Naive thymus-derived CD4-positive, alpha-beta T cell (primary cell): ENCODE data around the gene CAPN7. TPM values are rescaled to one million over a fixed set of nuclear protein-coding genes. Genes with fewer than 3 reads are reported as not detected.

Experiments used
- ATAC-seq: fragments of 150-1000 bp; cut with Tn5 transposase; 2 replicates; pipeline ENCODE4 v1.10.0; 2021; ENCODE audit warnings: mild to moderate bottlenecking, moderate library complexity
- CTCF ChIA-PET: fragments of 350-600 bp; sonication (Branson Sonifier 250); formaldehyde crosslinking; loops from one replicate; lab custom pipeline; 2021; ENCODE audit warnings: antibody characterized with exemption; lab: Charles Lee
- POLR2A ChIA-PET: fragments of 350-600 bp; sonication (Branson Sonifier 250); formaldehyde crosslinking; loops from one replicate; lab custom pipeline; 2021; ENCODE audit warnings: antibody characterized with exemption, inconsistent platforms; lab: Charles Lee
- DNase-seq, 9 donors: peaks; one replicate each; pipeline versions ENCODE4 v3.0.0 to v3.0.0-alpha.2; 2020 to 2022; ENCODE audit warnings: mixed read lengths in 1 of 9
- H3K27ac ChIP-seq: one replicate; pipeline ENCODE4 v1.7.0; 2013; ENCODE audit warnings: mild to moderate bottlenecking, low read depth, low read length, moderate library complexity
- H3K27me3 ChIP-seq, 2 donors: one replicate each; pipeline ENCODE4 v1.7.0; 2013; ENCODE audit warnings: low read length in 2 of 2, mild to moderate bottlenecking in 2 of 2, moderate library complexity in 2 of 2; ENCODE audit not compliant: control insufficient read depth in 2 of 2, insufficient read depth in 2 of 2
- H3K36me3 ChIP-seq, 3 experiments: 1 replicate in 2 of 3; 2 replicates in 1 of 3; pipeline ENCODE4 v1.7.0; 2013; ENCODE audit warnings: low read length in 3 of 3, mild to moderate bottlenecking in 3 of 3, moderate library complexity in 1 of 3; ENCODE audit not compliant: insufficient read depth in 3 of 3, control insufficient read depth in 2 of 3
- H3K4me1 ChIP-seq, 2 donors: one replicate each; pipeline ENCODE4 v1.7.0; 2013; ENCODE audit warnings: low read length in 2 of 2, mild to moderate bottlenecking in 2 of 2, moderate library complexity in 1 of 2; ENCODE audit not compliant: control insufficient read depth in 2 of 2, insufficient read depth in 2 of 2
- H3K4me3 ChIP-seq: 2 replicates; pipeline ENCODE4 v1.7.0; 2013; ENCODE audit warnings: mild to moderate bottlenecking, low read length
- H3K9me3 ChIP-seq, 3 experiments: 1 replicate in 2 of 3; 2 replicates in 1 of 3; pipeline ENCODE4 v1.7.0; 2013; ENCODE audit warnings: low read length in 3 of 3; ENCODE audit not compliant: control insufficient read depth in 2 of 3
- H3K27ac Mint-ChIP-seq, 9 donors: one replicate each; pipeline ENCODE4 v1.8.0; 2020 to 2022; ENCODE audit warnings: mixed read lengths in 9 of 9, mild to moderate bottlenecking in 8 of 9, moderate library complexity in 5 of 9, inconsistent platforms in 2 of 9
- H3K27me3 Mint-ChIP-seq, 5 donors: one replicate each; pipeline ENCODE4 v1.8.0; 2021 to 2022; ENCODE audit warnings: mixed read lengths in 5 of 5, mild to moderate bottlenecking in 1 of 5
- H3K36me3 Mint-ChIP-seq, 5 donors: one replicate each; pipeline ENCODE4 v1.8.0; 2020 to 2022; ENCODE audit warnings: mixed read lengths in 5 of 5, mild to moderate bottlenecking in 3 of 5, inconsistent platforms in 1 of 5
- H3K4me1 Mint-ChIP-seq, 7 donors: one replicate each; pipeline ENCODE4 v1.8.0; 2020 to 2022; ENCODE audit warnings: mixed read lengths in 7 of 7, mild to moderate bottlenecking in 3 of 7, inconsistent platforms in 1 of 7
- H3K4me3 Mint-ChIP-seq, 10 donors: one replicate each; pipeline ENCODE4 v1.8.0; 2020 to 2022; ENCODE audit warnings: mild to moderate bottlenecking in 10 of 10, mixed read lengths in 10 of 10, moderate library complexity in 6 of 10, inconsistent platforms in 2 of 10
- H3K9me3 Mint-ChIP-seq, 11 donors: one replicate each; pipeline ENCODE4 v1.8.0; 2020 to 2022; ENCODE audit warnings: mixed read lengths in 11 of 11, mild to moderate bottlenecking in 4 of 11, inconsistent platforms in 1 of 11, moderate library complexity in 1 of 11
- intact Hi-C, 2 donors: fragments of 100-400 bp; cut with micrococcal nuclease; formaldehyde crosslinking; loops; one replicate each; pipeline ENCODE4 v1.15.1; 2023
- polyA plus RNA-seq, 2 donors: library from polyadenylated mRNA; unstranded; fragments of 300-500 nt; fragmentation: Illumina TruSeq; gene quantifications; one replicate each; pipeline ENCODE4 v1.2.3, GENCODE V29; 2021
- total RNA-seq, 6 experiments: library from RNA in 5 of 6; stranded (reverse) in 5 of 6; gene quantifications; 1 replicate in 5 of 6; 2 replicates in 1 of 6; pipeline ENCODE4 v1.2.3 and lab custom pipeline; 2021 to 2026

The CAPN7 gene
- total and polyA plus RNA-seq, 7 experiments from 2014 or later = 23.4 to 104 (median 61.5) TPM

DNA sequence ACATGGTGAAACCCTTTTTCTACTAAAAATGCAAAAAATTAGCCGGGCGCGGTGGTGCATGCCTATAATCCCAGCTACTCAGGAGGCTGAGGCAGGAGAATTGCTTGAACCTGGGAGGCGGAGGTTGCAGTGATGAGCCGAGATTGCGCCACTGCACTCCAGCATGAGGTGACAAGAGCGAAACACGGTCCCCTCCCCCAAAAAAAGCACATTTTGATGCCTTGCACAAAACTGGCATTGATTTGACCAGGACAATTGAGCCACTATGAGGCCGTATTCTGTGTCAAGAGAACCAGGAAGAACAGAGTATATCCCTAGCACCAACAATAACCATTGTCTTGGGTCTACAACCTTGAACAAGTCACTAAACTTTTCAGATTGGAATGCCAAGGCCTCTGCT, 75.8 kb downstream of the CAPN7 start:
- CTCF ChIA-PET = no interaction called here
- intact Hi-C loops = no loop called here
- POLR2A ChIA-PET = interaction anchor here (1.2 kb wide), 1 partner anchor 51 kb away, joined by 3 read pairs; the partner anchor contains the start of gene SH3BP5
- ATAC-seq = no peak
- Histone ChIP-seq H3K4me1 (peaks cover 25 to 40% of the 10 kb centered on the region in 2 donors), H3K27ac (no peak overlapping the region), H3K36me3 (peaks cover 0 to 10% (median 0%) of the 10 kb centered on the region in 3 experiments), H3K27me3 (no peaks in the 10 kb centered on the region), H3K4me3 (no peak overlapping the region), H3K9me3 (no peaks in the 10 kb centered on the region)
- peaks cover 0 to 21% (median 8%) of the 10 kb centered on the region in 5 donors for H3K36me3 Mint-ChIP-seq
- no peaks in the 10 kb centered on the region for H3K27me3 Mint-ChIP-seq
- peaks cover 44 to 96% (median 90%) of the 10 kb centered on the region in 7 donors for H3K4me1 Mint-ChIP-seq
- no peak for DNase-seq
- H3K9me3 Mint-ChIP-seq = no peaks in the 10 kb centered on the region
- peak overlapping the region in 1 of 9 donors; percentile 50 for H3K27ac Mint-ChIP-seq
- no peak overlapping the region for H3K4me3 Mint-ChIP-seq

- Mint-ChIP-seq H3K4me1 (peaks cover 48 to 97% (median 92%) of the 10 kb centered on the region in 7 donors), H3K27ac (peak overlapping the region in 2 of 9 donors; percentile 55 to 74), H3K4me3 (peak overlapping the region in 2 of 10 donors; percentile 3 to 38), H3K27me3 (no peaks in the 10 kb centered on the region), H3K36me3 (peaks cover 0 to 35% (median 10%) of the 10 kb centered on the region in 5 donors), H3K9me3 (no peaks in the 10 kb centered on the region)
- no peaks in the 10 kb centered on the region for H3K9me3 ChIP-seq
- peaks cover 0 to 10% (median 0%) of the 10 kb centered on the region in 3 experiments for H3K36me3 ChIP-seq
- DNase-seq (no peak), ATAC-seq (no peak)
- H3K27me3 ChIP-seq = no peaks in the 10 kb centered on the region
- no peak overlapping the region for H3K27ac ChIP-seq
- CTCF ChIA-PET = interaction anchor here (3.9 kb wide), 1 partner anchor 16 kb away, joined by 12 read pairs; no protein-coding TSS in a partner anchor
- H3K4me1 ChIP-seq = peaks cover 33 to 36% of the 10 kb centered on the region in 2 donors
- POLR2A ChIA-PET = no interaction called here
- intact Hi-C loops = loop anchor here in 1 of 2 donors (1.0 kb wide), 1 partner anchor 9 kb away; no protein-coding TSS in a partner anchor
- H3K4me3 ChIP-seq = no peak overlapping the region
Measured at GRCh38 chr3:15283702-15284101, 77.7 kb downstream of the CAPN7 start.

DNA sequence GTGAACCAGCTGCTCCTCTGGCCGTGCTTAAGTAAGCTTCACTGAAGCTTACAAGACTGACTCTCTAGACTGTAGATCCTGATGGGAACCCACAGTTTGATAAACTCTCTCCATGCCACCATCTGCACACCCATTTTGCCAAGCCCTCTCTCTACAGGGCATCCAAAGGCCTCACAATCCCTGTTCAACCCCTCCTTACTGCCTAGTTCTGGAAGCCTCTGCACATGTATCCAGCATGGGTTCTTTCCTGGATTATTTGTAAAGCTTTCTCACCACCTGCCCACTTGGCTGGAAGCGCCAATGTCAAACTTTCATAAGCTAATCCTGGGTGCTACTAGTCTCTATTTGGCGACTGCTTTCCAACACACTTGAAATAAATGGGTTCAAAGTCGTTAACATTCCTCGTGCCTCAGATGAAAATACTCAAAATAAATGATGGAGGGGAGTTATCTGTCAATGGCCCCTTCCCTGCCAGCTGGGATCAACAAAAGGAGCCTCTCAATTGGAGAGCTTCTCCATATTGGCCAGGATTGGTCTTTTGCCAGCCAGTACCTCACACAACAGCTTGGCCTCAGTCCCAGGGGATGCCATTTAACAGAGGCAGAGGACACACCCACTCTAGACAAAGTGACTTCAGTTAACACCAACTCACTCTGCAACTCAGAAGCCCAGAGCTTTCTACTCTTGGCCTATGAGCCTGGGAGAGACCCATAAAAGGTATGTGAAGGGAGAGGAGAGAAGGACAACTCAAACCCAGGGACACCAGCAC, 78.3 kb downstream of the CAPN7 start:
- Histone ChIP-seq H3K9me3 (no peaks in the 10 kb centered on the region), H3K27ac (no peak overlapping the region), H3K27me3 (no peaks in the 10 kb centered on the region), H3K4me3 (no peak overlapping the region), H3K4me1 (peaks cover 35 to 42% of the 10 kb centered on the region in 2 donors), H3K36me3 (peaks cover 0 to 10% (median 0%) of the 10 kb centered on the region in 3 experiments)
- ATAC-seq = no peak
- POLR2A ChIA-PET = interaction anchor here (0.8 to 1.4 kb wide), 2 partner anchors 9 to 11 kb away, joined by 3 to 4 read pairs; no protein-coding TSS in a partner anchor
- Mint-ChIP-seq H3K27me3 (no peaks in the 10 kb centered on the region), H3K4me1 (peaks cover 48 to 97% (median 92%) of the 10 kb centered on the region in 7 donors), H3K4me3 (peak overlapping the region in 3 of 10 donors; percentile 3 to 42 (median 12)), H3K27ac (peak overlapping the region in 4 of 9 donors; percentile 19 to 74 (median 38)), H3K36me3 (peaks cover 0 to 41% (median 14%) of the 10 kb centered on the region in 5 donors), H3K9me3 (peaks cover 0 to 2% (median 0%) of the 10 kb centered on the region in 11 donors)
- CTCF ChIA-PET = interaction anchor here (3.9 kb wide), 1 partner anchor 16 kb away, joined by 12 read pairs; no protein-coding TSS in a partner anchor
- no peak for DNase-seq
- intact Hi-C loops = no loop called here

GRCh38 chr3:15286022-15286421, 80.0 kb downstream of the CAPN7 start:
- peaks cover 39 to 54% of the 10 kb centered on the region in 2 donors for H3K4me1 ChIP-seq
- intact Hi-C loops = no loop called here
- Mint-ChIP-seq H3K4me1 (peaks cover 45 to 96% (median 89%) of the 10 kb centered on the region in 7 donors), H3K9me3 (peaks cover 0 to 2% (median 0%) of the 10 kb centered on the region in 11 donors), H3K27me3 (no peaks in the 10 kb centered on the region), H3K4me3 (no peak overlapping the region), H3K36me3 (peaks cover 0 to 39% (median 14%) of the 10 kb centered on the region in 5 donors), H3K27ac (peak overlapping the region in 4 of 9 donors; percentile 2 to 76 (median 35))
- no peaks in the 10 kb centered on the region for H3K27me3 ChIP-seq
- no peak overlapping the region for H3K27ac ChIP-seq
- POLR2A ChIA-PET = no interaction called here
- no peak overlapping the region for H3K4me3 ChIP-seq
- no peak for ATAC-seq
- peaks cover 0 to 10% (median 0%) of the 10 kb centered on the region in 3 experiments for H3K36me3 ChIP-seq
- H3K9me3 ChIP-seq = no peaks in the 10 kb centered on the region
- DNase-seq = no peak
- CTCF ChIA-PET = interaction anchor here (3.9 kb wide), 1 partner anchor 18 kb away, joined by 12 read pairs; no protein-coding TSS in a partner anchor

DNA sequence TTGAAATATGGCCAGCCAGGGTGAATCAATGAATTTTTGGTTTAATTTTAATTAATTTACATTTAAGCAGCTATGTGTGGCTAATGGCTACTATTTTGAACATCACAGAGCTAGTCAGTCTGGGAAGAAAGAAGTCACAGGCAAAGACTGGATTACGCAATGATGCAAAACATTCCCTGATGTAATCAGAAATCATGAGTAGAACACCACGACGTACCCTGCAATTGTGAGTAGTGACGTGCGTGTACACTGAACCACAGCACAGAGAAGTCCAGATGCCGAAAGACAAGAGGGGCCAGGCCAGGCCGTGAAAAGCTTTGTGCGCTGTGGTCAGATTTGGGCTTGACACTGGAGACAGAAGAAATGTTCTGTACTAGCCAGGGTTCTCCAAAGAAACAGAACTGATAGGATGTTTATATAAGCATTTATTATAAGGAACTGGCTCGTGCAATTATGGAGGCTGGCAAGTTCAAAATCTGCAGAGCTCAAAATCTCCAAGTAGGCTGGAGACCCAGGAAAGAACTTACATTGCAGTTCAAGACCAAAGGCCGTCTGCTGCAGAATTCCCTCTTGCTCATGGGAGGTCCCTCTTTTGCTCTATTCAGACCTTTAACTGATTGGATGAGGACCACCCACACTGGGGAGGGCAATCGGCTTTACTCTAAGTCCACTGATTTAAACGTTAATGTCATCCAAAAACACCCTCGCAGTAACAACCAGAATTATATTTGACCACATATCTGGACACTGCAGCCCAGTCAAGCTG, 81.7 kb downstream of the CAPN7 start:
- Histone ChIP-seq H3K27ac (no peak overlapping the region), H3K27me3 (no peaks in the 10 kb centered on the region), H3K4me3 (no peak overlapping the region), H3K4me1 (peaks cover 57 to 70% of the 10 kb centered on the region in 2 donors), H3K9me3 (no peaks in the 10 kb centered on the region), H3K36me3 (peaks cover 0 to 10% (median 0%) of the 10 kb centered on the region in 3 experiments)
- CTCF ChIA-PET = interaction anchor here (0.5 to 1.3 kb wide), 3 partner anchors 11 to 61 kb away, joined by 3 to 6 read pairs (median 3); no protein-coding TSS in a partner anchor
- Mint-ChIP-seq H3K9me3 (peaks cover 0 to 2% (median 0%) of the 10 kb centered on the region in 11 donors), H3K27ac (peak overlapping the region in 2 of 9 donors; percentile 38 to 94), H3K4me1 (peaks cover 61 to 96% (median 87%) of the 10 kb centered on the region in 7 donors), H3K36me3 (peaks cover 0 to 45% (median 9%) of the 10 kb centered on the region in 5 donors), H3K27me3 (no peaks in the 10 kb centered on the region), H3K4me3 (peak overlapping the region in 2 of 10 donors; percentile 9 to 32)
- intact Hi-C loops = no loop called here
- ATAC-seq (peak; percentile 46), DNase-seq (no peak)
- POLR2A ChIA-PET = interaction anchor here (0.9 to 1.5 kb wide), 3 partner anchors 21 to 78 kb away, joined by 3 to 6 read pairs (median 4); no protein-coding TSS in a partner anchor
